ENCODE data around the gene WNK4. TPM values are rescaled to one million over a fixed set of nuclear protein-coding genes. Genes with fewer than 3 reads are reported as not detected.
A peak's percentile ranks its signal among the peaks of the same experiment; 100 is the strongest.

WNK4 gene
- total and polyA plus RNA-seq, 9 of the 15 experiments (the other 6 are each of a cell fraction or from before 2014, with no cell fraction given): 0.32 to 25.8 (median 4.5) TPM

GRCh38 chr17:42832934-42833766, 52.7 kb downstream of the WNK4 start, which contains the start of gene PSME3 (continued):
- TF ChIP-seq CEBPG (CRISPR knock-in tag; IDR thresholded peaks at IDR 0.05) (peak; percentile 44; the same call in 1 of the 2 replicates), CEBPG (tag; conservative IDR thresholded peaks at IDR 0.05 in 1 of 2, IDR thresholded peaks at IDR 0.05 in 1 of 2) (no peak), SIX5 (IDR thresholded peaks at IDR 0.05; ENCODE audit: borderline replicate concordance in 1 of 2, insufficient read depth in 1 of 2, low read depth in 1 of 2, low read length in 2 of 2) (peak; percentile 16 to 57; a peak in 3 of 4 replicates), POLR2A (conservative IDR thresholded peaks at IDR 0.05) (peak; percentile 96), PRDM10 (IDR thresholded peaks at IDR 0.05; ENCODE audit: partially characterized antibody) (peak; percentile 91), DNMT1 (IDR thresholded peaks at IDR 0.05) (no peak), RNF2 (IDR thresholded peaks at IDR 0.05) (peak; percentile 45), YY1 (IDR thresholded peaks at IDR 0.05; ENCODE audit: borderline replicate concordance in 1 of 3, control insufficient read depth in 1 of 3, extremely low read depth in 1 of 3, insufficient read depth in 3 of 3, insufficient read length in 1 of 3, insufficient replicate concordance in 2 of 3, low read depth in 1 of 3, low read length in 2 of 3) (peak in 2 of 3 experiments; percentile 18 to 27), KDM2B (CRISPR knock-in tag; IDR thresholded peaks at IDR 0.05) (0 out of 2 replicates have a peak, but pooled peaks have one; percentile 45), USF1 (CRISPR knock-in tag; IDR thresholded peaks at IDR 0.05) (peak; percentile 70), MNT (conservative IDR thresholded peaks at IDR 0.05) (peak; percentile 100), GTF2F1 (IDR thresholded peaks at IDR 0.05; ENCODE audit: low read depth, low read length) (peak; percentile 81), PREB (CRISPR knock-in tag; IDR thresholded peaks at IDR 0.05) (0 out of 2 replicates have a peak, but pooled peaks have one; percentile 67), ZNF3 (CRISPR knock-in tag; IDR thresholded peaks at IDR 0.05) (no peak), ARID3B (CRISPR knock-in tag; IDR thresholded peaks at IDR 0.05; ENCODE audit: borderline replicate concordance) (no peak), ELF4 (CRISPR knock-in tag; IDR thresholded peaks at IDR 0.05) (0 out of 2 replicates have a peak, but pooled peaks have one; percentile 22), NCOA1 (IDR thresholded peaks at IDR 0.05; ENCODE audit: low read depth) (peak; percentile 97)

Data from K562 (cell line).